SU-DHL-6 (cell line): ENCODE data around the gene APOC1.

Source experiments
- H2AFZ ChIP-seq: fragments of 200-600 bp; sonication (generic); 2 replicates; pipeline ENCODE4 v1.6.1; 2014; ENCODE audit warnings: low read depth, mild to moderate bottlenecking, moderate library complexity, mixed read lengths, antibody characterized with exemption, low read length; ENCODE audit not compliant: severe bottlenecking
- H3F3A ChIP-seq: fragments of 200-600 bp; shearing (Covaris generic); 2 replicates; pipeline ENCODE4 v1.6.0; 2016; ENCODE audit warnings: antibody characterized with exemption, mild to moderate bottlenecking; ENCODE audit not compliant: insufficient read depth
- H3K27ac ChIP-seq: fragments of 200-600 bp; sonication (generic); 2 replicates; pipeline ENCODE4 v1.5.1; 2016; ENCODE audit warnings: low read depth, mild to moderate bottlenecking, low read length, moderate library complexity, mixed read lengths
- H3K27me3 ChIP-seq: fragments of 200-600 bp; sonication (generic), shearing (Covaris generic); 2 replicates; pipeline ENCODE4 v1.6.0; 2014; ENCODE audit warnings: mild to moderate bottlenecking, low read length
- H3K36me3 ChIP-seq: fragments of 200-600 bp; sonication (generic); 2 replicates; pipeline ENCODE4 v1.6.1; 2014; ENCODE audit warnings: mild to moderate bottlenecking, low read length, mixed read lengths
- H3K4me2 ChIP-seq: fragments of 300-600, 200-600 bp; shearing (Covaris generic), sonication (generic); 2 replicates; pipeline ENCODE4 v1.6.0; 2014; ENCODE audit warnings: low read length, low read depth, mild to moderate bottlenecking; ENCODE audit not compliant: poor library complexity, severe bottlenecking
- H3K4me3 ChIP-seq: fragments of 200-600 bp; sonication (generic); 2 replicates; pipeline ENCODE4 v1.5.1; 2014; ENCODE audit warnings: antibody characterized with exemption, low read length, mild to moderate bottlenecking, mixed read lengths; ENCODE audit not compliant: insufficient read depth, poor library complexity, severe bottlenecking
- H3K79me2 ChIP-seq: fragments of 200-600 bp; sonication (generic); 2 replicates; pipeline ENCODE4 v1.6.1; 2014; ENCODE audit warnings: mild to moderate bottlenecking, low read length, moderate library complexity; ENCODE audit not compliant: insufficient read depth
- H3K9ac ChIP-seq: fragments of 200-600 bp; sonication (generic); 2 replicates; pipeline ENCODE4 v1.7.0; 2014; ENCODE audit warnings: mild to moderate bottlenecking, low read length
- H3K9me2 ChIP-seq: fragments of 200-600 bp; sonication (generic); replicated peaks from 2 replicates; pipeline ENCODE4 v1.6.1; 2014; ENCODE audit warnings: low read length; ENCODE audit not compliant: insufficient read depth
- H3K9me3 ChIP-seq: fragments of 200-600 bp; sonication (generic); 2 replicates; pipeline ENCODE4 v1.6.1; 2014; ENCODE audit warnings: low read length, mixed read lengths; ENCODE audit not compliant: insufficient read depth
- H4K20me1 ChIP-seq: fragments of 200-600 bp; sonication (generic); 2 replicates; pipeline ENCODE4 v1.6.1; 2014; ENCODE audit warnings: low read depth, mild to moderate bottlenecking, antibody characterized with exemption, low read length, moderate library complexity, mixed read lengths
- CTCF ChIP-seq: fragments of 200-600 bp; sonication (generic); IDR thresholded peaks from one replicate; pipeline ENCODE4 v1.5.1; 2017; ENCODE audit warnings: antibody characterized with exemption, mild to moderate bottlenecking, low read length, moderate library complexity; ENCODE audit not compliant: insufficient read depth, poor library complexity, severe bottlenecking
- EZH2phosphoT487 ChIP-seq: fragments of 200-600 bp; sonication (generic), shearing (Covaris generic); conservative IDR thresholded peaks from 2 replicates; pipeline ENCODE4 v1.6.1; 2018; ENCODE audit warnings: mild to moderate bottlenecking, antibody characterized with exemption, low read length, moderate library complexity, mixed read lengths

APOC1 gene

GRCh38 chr19:44869733-44870470 is 44.5 kb upstream of the APOC1 start:
- Histone ChIP-seq H3F3A (no peaks in the 10 kb centered on the region), H3K79me2 (no peaks in the 10 kb centered on the region), H4K20me1 (no peaks in the 10 kb centered on the region), H3K27me3 (no peaks in the 10 kb centered on the region), H3K9me3 (no peaks in the 10 kb centered on the region), H3K9ac (no peak overlapping the region), H3K36me3 (no peaks in the 10 kb centered on the region), H3K27ac (no peak overlapping the region), H2AFZ (no peak overlapping the region), H3K4me3 (no peak overlapping the region), H3K9me2 (no peaks in the 10 kb centered on the region), H3K4me2 (no peak overlapping the region)
- TF ChIP-seq CTCF (no peak), EZH2phosphoT487 (no peak)

- H3K4me3 ChIP-seq = no peak overlapping the region
- H3K9ac ChIP-seq = no peak overlapping the region
- no peak overlapping the region for H3K27ac ChIP-seq
- H4K20me1 ChIP-seq = no peaks in the 10 kb centered on the region
- H3K36me3 ChIP-seq = no peaks in the 10 kb centered on the region
- H3F3A ChIP-seq = no peaks in the 10 kb centered on the region
- no peak overlapping the region for H2AFZ ChIP-seq
- TF ChIP-seq EZH2phosphoT487 (no peak), CTCF (no peak)
- no peak overlapping the region for H3K4me2 ChIP-seq
- no peaks in the 10 kb centered on the region for H3K9me3 ChIP-seq
- H3K9me2 ChIP-seq = no peaks in the 10 kb centered on the region
- no peaks in the 10 kb centered on the region for H3K27me3 ChIP-seq
- H3K79me2 ChIP-seq = no peaks in the 10 kb centered on the region
These were observed 42.6 kb upstream of the APOC1 start for GRCh38 chr19:44871809-44872208.

- no peaks in the 10 kb centered on the region for H3K27me3 ChIP-seq
- no peak overlapping the region for H2AFZ ChIP-seq
- H3K9ac ChIP-seq = no peak overlapping the region
- H3K36me3 ChIP-seq = no peaks in the 10 kb centered on the region
- no peaks in the 10 kb centered on the region for H3K9me3 ChIP-seq
- no peaks in the 10 kb centered on the region for H3K79me2 ChIP-seq
- H3K27ac ChIP-seq = no peak overlapping the region
- no peak overlapping the region for H3K4me2 ChIP-seq
- no peaks in the 10 kb centered on the region for H3F3A ChIP-seq
- H3K9me2 ChIP-seq = no peaks in the 10 kb centered on the region
- H4K20me1 ChIP-seq = no peaks in the 10 kb centered on the region
- TF ChIP-seq EZH2phosphoT487 = no peak
- no peak for TF ChIP-seq CTCF
- no peak overlapping the region for H3K4me3 ChIP-seq
These were observed 41.7 kb upstream of the APOC1 start for GRCh38 chr19:44872661-44873060.
